ENCODE measurements around the gene USP38.
A peak's percentile ranks its signal among the peaks of the same experiment; 100 is the strongest.
"Not testable (repeated sequence)": the region's sequence is repeated elsewhere in the genome, so short reads cannot be mapped to it uniquely, and the experiment has no call there.

USP38 gene

GRCh38 chr4:143184503-143185252 lies at the start of gene USP38:
Gene USP38 (plus strand): TSS chr4:143184917. CDS start chr4:143185451, 534 bp downstream.
- peak; percentile 87 for DNase-seq (ENCODE audit: low spot score)

- no peak for DNase-seq (ENCODE audit: low spot score)
Measured at GRCh38 chr4:143135358-143135757, 49.4 kb upstream of the USP38 start.

- no peak for DNase-seq (ENCODE audit: low spot score)
Measured at GRCh38 chr4:143140696-143141095, 44.0 kb upstream of the USP38 start.

- no peak for DNase-seq (ENCODE audit: low spot score)
Measured at GRCh38 chr4:143148521-143148920, 36.2 kb upstream of the USP38 start.

- no peak for DNase-seq (ENCODE audit: low spot score)
Measured at GRCh38 chr4:143156853-143157252, 27.9 kb upstream of the USP38 start.

GRCh38 chr4:143163614-143164013 lies 21.1 kb upstream of the USP38 start:
- no peak for DNase-seq (ENCODE audit: low spot score)

GRCh38 chr4:143166722-143167121 lies 18.0 kb upstream of the USP38 start:
- DNase-seq (ENCODE audit: low spot score): not testable (repeated sequence)

- no peak for DNase-seq (ENCODE audit: low spot score)
Measured at GRCh38 chr4:143178923-143179322, 5.8 kb upstream of the USP38 start.

- no peak for DNase-seq (ENCODE audit: low spot score)
Measured at GRCh38 chr4:143183513-143184216, 1.1 kb upstream of the USP38 start.

GRCh38 chr4:143184217-143184502 lies 557 bp upstream of the USP38 start:
- DNase-seq (ENCODE audit: low spot score): no peak

GRCh38 chr4:143185253-143186107 lies 763 bp downstream of the USP38 start:
- no peak for DNase-seq (ENCODE audit: low spot score)

- no peak for DNase-seq (ENCODE audit: low spot score)
Measured at GRCh38 chr4:143186212-143186611, 1.5 kb downstream of the USP38 start.

GRCh38 chr4:143186649-143187048 lies 1.9 kb downstream of the USP38 start:
- DNase-seq (ENCODE audit: low spot score): peak; percentile 30

GRCh38 chr4:143188136-143189088 lies 3.7 kb downstream of the USP38 start:
- no peak for DNase-seq (ENCODE audit: low spot score)

GRCh38 chr4:143189528-143189927 lies 4.8 kb downstream of the USP38 start:
- no peak for DNase-seq (ENCODE audit: low spot score)

- no peak for DNase-seq (ENCODE audit: low spot score)
Measured at GRCh38 chr4:143195581-143195980, 10.9 kb downstream of the USP38 start.

- DNase-seq (ENCODE audit: low spot score): no peak
Measured at GRCh38 chr4:143196323-143196722, 11.6 kb downstream of the USP38 start.

- DNase-seq (ENCODE audit: low spot score): no peak
Measured at GRCh38 chr4:143199503-143199902, 14.8 kb downstream of the USP38 start.

GRCh38 chr4:143202824-143203223 lies 18.1 kb downstream of the USP38 start:
- no peak for DNase-seq (ENCODE audit: low spot score)

GRCh38 chr4:143203577-143203976 lies 18.9 kb downstream of the USP38 start:
- DNase-seq (ENCODE audit: low spot score): no peak

GRCh38 chr4:143207555-143207954 lies 22.8 kb downstream of the USP38 start:
- no peak for DNase-seq (ENCODE audit: low spot score)

GRCh38 chr4:143212566-143212965 lies 27.8 kb downstream of the USP38 start:
- DNase-seq (ENCODE audit: low spot score): no peak

All from CD4-positive, alpha-beta T cell treated with Interleukin-15 for 4 hours (primary cell).